Panc1 (cell line): ENCODE data around the gene CSTB. TPM values are rescaled to one million over a fixed set of nuclear protein-coding genes. Genes with fewer than 3 reads are reported as not detected.

Experiments used
- ATAC-seq: fragments of 200-7000 bp; cut with Tn5 transposase; 2 replicates; pipeline ENCODE4 v1.9.1; 2020; ENCODE audit warnings: mild to moderate bottlenecking, moderate library complexity
- BruUV-seq: library from RNA; stranded (reverse); fragments of 400-500 nt; replicated peaks from 2 replicates; lab custom pipeline; 2021; lab: Mats Ljungman, UMichigan
- CTCF ChIA-PET: fragments of 300-600 bp; sonication (Branson Sonifier 250); formaldehyde crosslinking; loops from one replicate; lab custom pipeline; 2022; ENCODE audit warnings: antibody characterized with exemption; lab: Charles Lee
- POLR2A ChIA-PET: fragments of 300-600 bp; sonication (Branson Sonifier 250); formaldehyde crosslinking; loops from one replicate; lab custom pipeline; 2022; ENCODE audit warnings: antibody characterized with exemption; lab: Charles Lee
- DNase-seq: peaks from one replicate; pipeline ENCODE4 v3.0.0-alpha.2; 2010; ENCODE audit warnings: low read depth, low spot score
- H3K27ac ChIP-seq: 2 replicates; pipeline ENCODE4 v1.5.1; 2011; ENCODE audit warnings: mild to moderate bottlenecking, low read length, inconsistent platforms
- H3K27me3 ChIP-seq: fragments of 200-500 bp; sonication (Bioruptor generic); 2 replicates; pipeline ENCODE4 v1.6.0; 2014; ENCODE audit warnings: low read length, inconsistent platforms; ENCODE audit not compliant: control insufficient read depth, insufficient read depth
- H3K36me3 ChIP-seq: fragments of 200-500 bp; sonication (Bioruptor generic); 2 replicates; pipeline ENCODE4 v1.5.1; 2014; ENCODE audit warnings: inconsistent platforms, mild to moderate bottlenecking, low read length, moderate library complexity; ENCODE audit not compliant: control insufficient read depth, insufficient read depth
- H3K4me1 ChIP-seq: 2 replicates; pipeline ENCODE4 v1.5.1; 2011; ENCODE audit warnings: inconsistent platforms, mild to moderate bottlenecking, low read length, moderate library complexity; ENCODE audit not compliant: control insufficient read depth, insufficient read depth
- H3K4me3 ChIP-seq, 2 experiments: 2 replicates each; pipeline ENCODE4 v1.5.1; 2011 to 2012; ENCODE audit warnings: low read depth in 2 of 2, low read length in 2 of 2, mild to moderate bottlenecking in 2 of 2, inconsistent platforms in 1 of 2, moderate library complexity in 1 of 2
- H3K9me3 ChIP-seq: fragments of 200-500 bp; sonication (Bioruptor generic); 2 replicates; pipeline ENCODE4 v1.5.1; 2014; ENCODE audit warnings: low read depth, mild to moderate bottlenecking, inconsistent platforms, low read length, moderate library complexity; ENCODE audit not compliant: control insufficient read depth, insufficient read depth
- POLR2AphosphoS5 ChIP-seq: IDR thresholded peaks from 2 replicates; pipeline ENCODE4 v1.6.1; 2012; ENCODE audit warnings: mild to moderate bottlenecking, low read depth, low read length, moderate library complexity
- REST ChIP-seq, 2 experiments: IDR thresholded peaks; 2 replicates each; pipeline ENCODE4 v1.6.1; 2011 to 2012; ENCODE audit warnings: low read depth in 2 of 2, control low read depth in 1 of 2, low read length in 1 of 2, mild to moderate bottlenecking in 1 of 2, moderate library complexity in 1 of 2; ENCODE audit not compliant: insufficient read depth in 1 of 2
- SIN3A ChIP-seq: IDR thresholded peaks from 2 replicates; pipeline ENCODE4 v1.6.1; 2012; ENCODE audit warnings: low read depth, mild to moderate bottlenecking, low read length, moderate library complexity, borderline replicate concordance; ENCODE audit not compliant: insufficient read depth
- TCF7L2 ChIP-seq: IDR thresholded peaks from 2 replicates; pipeline ENCODE4 v1.6.1; 2011; ENCODE audit warnings: mild to moderate bottlenecking, low read depth, low read length, inconsistent platforms
- in situ Hi-C: cut with HindIII; loops from 2 replicates; pipeline ENCODE4 v1.10.0; 2016; ENCODE audit warnings: low sequenced_read_pairs, low pct_unique_long_range_greater_than_20kb
- intact Hi-C: fragments of 100-400 bp; cut with micrococcal nuclease; formaldehyde crosslinking; loops from one replicate; pipeline ENCODE4 v1.10.0; 2022; ENCODE audit not compliant: unreplicated experiment
- total RNA-seq: library from RNA; stranded (reverse); gene quantifications from one replicate; pipeline ENCODE4 v1.2.1, GENCODE V29; 2021; ENCODE audit not compliant: unreplicated experiment

CSTB gene
- total RNA-seq, 1 experiment from 2014 or later, result 72.5 TPM

- Histone ChIP-seq H3K36me3 (no peaks in the 10 kb centered on the region), H3K27ac (no peak overlapping the region), H3K27me3 (no peaks in the 10 kb centered on the region), H3K9me3 (no peaks in the 10 kb centered on the region), H3K4me3 (no peak overlapping the region), H3K4me1 (peaks cover 18% of the 10 kb centered on the region)
- intact Hi-C loops, result no loop called here
- BruUV-seq, result no TSS peak
- TF ChIP-seq REST (IDR thresholded peaks at IDR 0.05; ENCODE audit: insufficient read depth in 1 of 2, low read depth in 2 of 2, low read length in 1 of 2), result no peak
- TF ChIP-seq SIN3A, result no peak
- in situ Hi-C loops, result no loop called here
- ATAC-seq (no peak), DNase-seq (no peak)
- ChIA-PET CTCF (no interaction called here), POLR2A (no interaction called here)
Measured at GRCh38 chr21:43814215-43815106, 38.4 kb upstream of the CSTB start.

DNA sequence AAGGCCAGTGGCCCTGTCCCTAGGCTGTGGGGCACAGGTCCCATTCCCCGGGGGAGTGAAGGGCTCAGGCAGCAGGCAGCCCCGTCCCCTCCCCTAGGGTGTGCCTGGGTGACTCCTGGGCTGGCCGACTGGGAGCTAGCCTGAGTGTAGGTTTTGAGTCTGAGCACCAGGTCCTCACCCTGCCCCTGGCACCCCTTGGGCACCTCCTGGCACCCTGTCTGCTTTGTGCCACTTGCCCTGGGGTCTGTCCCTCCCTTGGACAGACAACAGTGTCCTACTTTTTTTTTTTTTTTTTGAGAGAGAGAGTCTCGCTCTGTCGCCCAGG, 37.5 kb upstream of the CSTB start:
- H3K27me3 ChIP-seq, result no peaks in the 10 kb centered on the region
- H3K9me3 ChIP-seq, result no peaks in the 10 kb centered on the region
- DNase-seq, result no peak
- ATAC-seq, result no peak
- TF ChIP-seq TCF7L2, result no peak
- no peak for TF ChIP-seq POLR2AphosphoS5
- no peak for TF ChIP-seq REST (IDR thresholded peaks at IDR 0.05; ENCODE audit: insufficient read depth in 1 of 2, low read depth in 2 of 2, low read length in 1 of 2)
- no peak for TF ChIP-seq SIN3A
- ChIA-PET CTCF (no interaction called here), POLR2A (no interaction called here)
- H3K4me1 ChIP-seq, result peaks cover 18% of the 10 kb centered on the region
- intact Hi-C loops, result no loop called here
- in situ Hi-C loops, result no loop called here
- no peak overlapping the region for H3K27ac ChIP-seq
- H3K36me3 ChIP-seq, result no peaks in the 10 kb centered on the region
- no peak overlapping the region for H3K4me3 ChIP-seq
- no TSS peak for BruUV-seq
